Measurements from ENCODE around the gene DBI. TPM values are rescaled to one million over a fixed set of nuclear protein-coding genes. Genes with fewer than 3 reads are reported as not detected.
A peak's percentile ranks its signal among the peaks of the same experiment; 100 is the strongest.

DBI gene
- total and polyA plus RNA-seq, 2 of the 13 experiments (the other 11 are each of a cell fraction or from before 2014, with no cell fraction given) = 330 to 659 TPM

GRCh38 chr2:119366649-119367471 is at the start of gene DBI, which contains the start of gene C2orf76 (continued):
- peak; percentile 82 for TF ChIP-seq ZBED4 (CRISPR knock-in tag; IDR thresholded peaks at IDR 0.05; ENCODE audit: borderline replicate concordance)
- TF ChIP-seq ZNF160 (CRISPR knock-in tag; IDR thresholded peaks at IDR 0.05) = peak; percentile 67
- TF ChIP-seq ZNF318 (CRISPR knock-in tag; IDR thresholded peaks at IDR 0.05) = no peak
- no peak for TF ChIP-seq ZMAT5 (CRISPR knock-in tag; IDR thresholded peaks at IDR 0.05; ENCODE audit: borderline replicate concordance, low read depth)
- no peak for TF ChIP-seq LRRFIP1 (CRISPR knock-in tag; conservative IDR thresholded peaks at IDR 0.05)
- TF ChIP-seq TBX2 (CRISPR knock-in tag; IDR thresholded peaks at IDR 0.05; ENCODE audit: borderline replicate concordance) = peak; percentile 89; the same call in 1 of the 2 replicates
- peak; percentile 97 for TF ChIP-seq PATZ1 (CRISPR knock-in tag; IDR thresholded peaks at IDR 0.05)

Measured in HepG2 (cell line).